ENCODE measurements around the gene SH3PXD2A.

Gene SH3PXD2A

DNA sequence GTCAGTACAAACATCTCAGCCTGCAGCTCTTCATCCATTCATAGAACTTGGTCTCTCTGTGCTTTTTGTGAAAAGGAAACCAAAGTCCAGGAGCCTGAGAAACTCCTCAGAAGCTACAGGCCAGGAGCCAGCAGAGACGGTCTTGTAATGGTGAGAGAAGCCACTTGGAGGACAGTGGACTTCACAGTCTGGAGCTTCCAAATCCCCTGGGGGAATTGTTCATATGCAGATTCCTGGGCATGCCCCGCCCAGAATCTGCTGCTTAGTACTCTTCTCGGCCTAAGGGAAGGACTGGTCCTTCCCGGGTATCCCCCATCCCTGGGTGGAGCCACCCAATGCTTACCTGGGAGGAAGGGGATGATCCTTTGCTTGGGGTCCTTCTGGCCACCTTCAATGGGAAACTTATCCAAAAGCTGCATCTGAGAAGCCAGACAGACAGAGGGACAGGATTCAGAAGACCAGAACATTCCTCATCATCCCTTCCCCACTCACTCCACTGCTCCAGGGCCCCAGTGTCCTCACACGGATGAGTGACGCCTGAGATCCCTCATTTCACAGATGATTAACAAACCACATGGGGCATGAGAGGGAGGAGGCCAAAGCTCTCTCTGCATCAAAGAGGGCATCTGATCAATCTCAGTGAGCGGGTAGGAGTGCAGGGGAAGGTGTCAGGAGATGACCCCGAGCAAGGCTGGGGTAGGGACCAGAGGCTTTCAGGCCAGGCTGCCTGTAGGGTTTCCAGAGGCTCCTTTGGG, 88.4 kb downstream of the SH3PXD2A start:
- H3K79me2 ChIP-seq (ENCODE audit: control insufficient read depth, insufficient read depth, low read length), result no peaks in the 10 kb centered on the region
- H2BK5ac ChIP-seq (ENCODE audit: low read length), result no peak overlapping the region
- H2BK120ac ChIP-seq (ENCODE audit: low read depth, low read length), result no peak overlapping the region
- DNase-seq, result peak; percentile 71
- no peak overlapping the region for H2BK15ac ChIP-seq (replicated peaks; ENCODE audit: low read depth)
- no peak overlapping the region for H2AK5ac ChIP-seq (ENCODE audit: low read length)
- no peak overlapping the region for H3K4ac ChIP-seq (ENCODE audit: low read depth, low read length)
- H3K36me3 ChIP-seq (ENCODE audit: control insufficient read depth, insufficient read depth, low read length), result no peaks in the 10 kb centered on the region
- H3K27me3 ChIP-seq (ENCODE audit: insufficient read depth, low read length, poor library complexity), result no peaks in the 10 kb centered on the region
- no peak overlapping the region for H3K27ac ChIP-seq (ENCODE audit: low read depth, low read length)
- peak overlapping the region; percentile 38 for H3K56ac ChIP-seq (ENCODE audit: low read length)
- H4K8ac ChIP-seq (ENCODE audit: low read depth, low read length), result no peak overlapping the region
- peaks cover 2% of the 10 kb centered on the region for H3K79me1 ChIP-seq (ENCODE audit: low read length)
- no CpG with 5 or more reads among the region's 8 CpGs for WGBS (ENCODE audit: extremely low coverage, insufficient coverage, low lambda C conversion rate)
- H3K23ac ChIP-seq (ENCODE audit: low read length), result no peak overlapping the region
- H3K4me2 ChIP-seq (ENCODE audit: low read length), result no peak overlapping the region
- H3K4me3 ChIP-seq (ENCODE audit: low read length), result no peak overlapping the region
- no peak overlapping the region for H3K9ac ChIP-seq (ENCODE audit: low read length)
- H4K5ac ChIP-seq (ENCODE audit: low read length), result no peak overlapping the region
- H3K18ac ChIP-seq (ENCODE audit: low read length), result no peak overlapping the region
- peaks cover 18% of the 10 kb centered on the region for H3K4me1 ChIP-seq (ENCODE audit: control insufficient read depth, low read depth, low read length)

DNA sequence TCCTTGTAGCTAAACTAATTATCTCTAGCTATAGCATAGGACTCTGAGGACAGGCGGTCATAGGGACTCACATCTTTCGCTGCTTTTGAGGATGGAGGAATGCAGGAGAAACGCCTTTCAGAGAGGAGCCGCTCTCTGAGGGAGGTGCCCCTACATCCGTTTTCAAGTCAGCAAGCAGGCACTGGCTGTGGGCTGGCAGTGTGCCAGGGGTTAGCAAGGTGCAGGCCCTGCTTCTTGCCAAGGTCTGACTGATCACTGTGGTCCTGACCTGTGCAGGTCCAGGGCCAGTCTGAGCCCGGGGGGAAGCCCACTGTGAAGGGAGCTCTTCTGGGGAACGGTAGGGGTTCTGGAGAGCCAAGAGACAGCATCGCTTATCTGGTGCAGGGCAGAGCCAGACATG, 89.4 kb downstream of the SH3PXD2A start:
- no peak for DNase-seq
- no peak overlapping the region for H3K56ac ChIP-seq (ENCODE audit: low read length)
- no peak overlapping the region for H3K18ac ChIP-seq (ENCODE audit: low read length)
- no CpG with 5 or more reads among the region's 8 CpGs for WGBS (ENCODE audit: extremely low coverage, insufficient coverage, low lambda C conversion rate)
- H3K4ac ChIP-seq (ENCODE audit: low read depth, low read length), result no peak overlapping the region
- no peak overlapping the region for H2BK120ac ChIP-seq (ENCODE audit: low read depth, low read length)
- H3K79me2 ChIP-seq (ENCODE audit: control insufficient read depth, insufficient read depth, low read length), result no peaks in the 10 kb centered on the region
- H2BK15ac ChIP-seq (replicated peaks; ENCODE audit: low read depth), result no peak overlapping the region
- no peak overlapping the region for H3K4me2 ChIP-seq (ENCODE audit: low read length)
- H3K9ac ChIP-seq (ENCODE audit: low read length), result no peak overlapping the region
- H4K5ac ChIP-seq (ENCODE audit: low read length), result no peak overlapping the region
- H2BK5ac ChIP-seq (ENCODE audit: low read length), result no peak overlapping the region
- no peak overlapping the region for H3K27ac ChIP-seq (ENCODE audit: low read depth, low read length)
- H3K4me3 ChIP-seq (ENCODE audit: low read length), result no peak overlapping the region
- H3K4me1 ChIP-seq (ENCODE audit: control insufficient read depth, low read depth, low read length), result peaks cover 15% of the 10 kb centered on the region
- no peak overlapping the region for H3K23ac ChIP-seq (ENCODE audit: low read length)
- H3K79me1 ChIP-seq (ENCODE audit: low read length), result no peaks in the 10 kb centered on the region
- H2AK5ac ChIP-seq (ENCODE audit: low read length), result no peak overlapping the region
- H3K36me3 ChIP-seq (ENCODE audit: control insufficient read depth, insufficient read depth, low read length), result no peaks in the 10 kb centered on the region
- H4K8ac ChIP-seq (ENCODE audit: low read depth, low read length), result no peak overlapping the region
- no peaks in the 10 kb centered on the region for H3K27me3 ChIP-seq (ENCODE audit: insufficient read depth, low read length, poor library complexity)

- Histone ChIP-seq H2AK5ac (ENCODE audit: low read length) (no peak overlapping the region), H3K18ac (ENCODE audit: low read length) (no peak overlapping the region), H3K4ac (ENCODE audit: low read depth, low read length) (no peak overlapping the region), H2BK15ac (replicated peaks; ENCODE audit: low read depth) (no peak overlapping the region), H4K5ac (ENCODE audit: low read length) (no peak overlapping the region), H3K27ac (ENCODE audit: low read depth, low read length) (no peak overlapping the region), H3K79me1 (ENCODE audit: low read length) (no peaks in the 10 kb centered on the region), H2BK120ac (ENCODE audit: low read depth, low read length) (no peak overlapping the region), H3K56ac (ENCODE audit: low read length) (no peak overlapping the region), H3K9ac (ENCODE audit: low read length) (no peak overlapping the region), H3K23ac (ENCODE audit: low read length) (no peak overlapping the region), H3K4me3 (ENCODE audit: low read length) (no peak overlapping the region), H3K36me3 (ENCODE audit: control insufficient read depth, insufficient read depth, low read length) (no peaks in the 10 kb centered on the region), H3K27me3 (ENCODE audit: insufficient read depth, low read length, poor library complexity) (no peaks in the 10 kb centered on the region), H2BK5ac (ENCODE audit: low read length) (no peak overlapping the region), H3K4me2 (ENCODE audit: low read length) (no peak overlapping the region), H3K79me2 (ENCODE audit: control insufficient read depth, insufficient read depth, low read length) (no peaks in the 10 kb centered on the region), H4K8ac (ENCODE audit: low read depth, low read length) (no peak overlapping the region), H3K4me1 (ENCODE audit: control insufficient read depth, low read depth, low read length) (peaks cover 15% of the 10 kb centered on the region)
- no peak for DNase-seq
- no CpG with 5 or more reads among the region's 6 CpGs for WGBS (ENCODE audit: extremely low coverage, insufficient coverage, low lambda C conversion rate)
Measured at GRCh38 chr10:103765168-103765567, 90.2 kb downstream of the SH3PXD2A start.

DNA sequence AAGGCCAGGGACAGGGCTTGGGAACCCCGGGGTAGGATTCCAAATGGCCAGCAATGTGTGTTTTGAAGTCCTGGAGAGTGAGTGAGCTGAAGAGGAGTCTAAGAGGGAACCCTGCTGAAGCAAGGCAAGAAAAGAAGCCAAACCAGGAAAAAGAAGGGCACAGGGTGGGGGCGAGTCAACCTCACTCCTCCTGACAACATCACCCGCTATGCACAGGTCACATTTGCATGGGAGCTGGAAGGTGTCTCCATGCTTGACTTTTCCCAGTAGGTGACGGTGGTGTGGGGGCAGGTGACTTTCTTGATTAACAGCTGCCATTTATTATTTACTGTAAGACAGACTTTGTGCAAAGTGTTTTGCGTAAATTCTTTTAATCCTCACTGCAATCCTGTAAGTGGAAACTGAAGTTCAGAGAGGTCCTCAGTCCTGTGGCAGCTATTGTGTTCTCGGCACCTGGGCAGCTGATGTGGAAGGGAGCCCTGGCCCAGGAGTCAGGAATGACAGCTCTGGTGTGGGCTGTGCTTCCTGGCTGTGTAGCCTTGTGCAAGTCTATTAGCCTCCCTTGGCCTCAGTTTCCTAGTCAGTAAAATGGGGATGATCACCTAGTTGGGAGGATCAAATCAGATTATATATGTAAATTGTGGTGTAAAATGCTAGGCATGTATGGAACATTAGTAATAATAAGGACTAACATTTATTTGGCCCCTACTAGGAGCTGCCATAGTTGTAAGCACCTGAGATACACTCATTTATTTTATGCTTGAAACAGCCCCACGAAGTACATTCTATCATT, 90.9 kb downstream of the SH3PXD2A start:
- Histone ChIP-seq H2BK15ac (replicated peaks; ENCODE audit: low read depth) (no peak overlapping the region), H4K5ac (ENCODE audit: low read length) (no peak overlapping the region), H2AK5ac (ENCODE audit: low read length) (no peak overlapping the region), H3K23ac (ENCODE audit: low read length) (no peak overlapping the region), H4K8ac (ENCODE audit: low read depth, low read length) (no peak overlapping the region), H3K27ac (ENCODE audit: low read depth, low read length) (no peak overlapping the region), H3K4me3 (ENCODE audit: low read length) (no peak overlapping the region), H3K79me2 (ENCODE audit: control insufficient read depth, insufficient read depth, low read length) (no peaks in the 10 kb centered on the region), H3K9ac (ENCODE audit: low read length) (no peak overlapping the region), H3K56ac (ENCODE audit: low read length) (no peak overlapping the region), H2BK5ac (ENCODE audit: low read length) (no peak overlapping the region), H3K4me2 (ENCODE audit: low read length) (no peak overlapping the region), H3K36me3 (ENCODE audit: control insufficient read depth, insufficient read depth, low read length) (no peaks in the 10 kb centered on the region), H3K18ac (ENCODE audit: low read length) (no peak overlapping the region), H3K4ac (ENCODE audit: low read depth, low read length) (no peak overlapping the region), H3K4me1 (ENCODE audit: control insufficient read depth, low read depth, low read length) (peaks cover 15% of the 10 kb centered on the region), H3K79me1 (ENCODE audit: low read length) (no peaks in the 10 kb centered on the region), H2BK120ac (ENCODE audit: low read depth, low read length) (no peak overlapping the region), H3K27me3 (ENCODE audit: insufficient read depth, low read length, poor library complexity) (no peaks in the 10 kb centered on the region)
- no CpG with 5 or more reads among the region's 7 CpGs for WGBS (ENCODE audit: extremely low coverage, insufficient coverage, low lambda C conversion rate)
- no peak for DNase-seq

DNA sequence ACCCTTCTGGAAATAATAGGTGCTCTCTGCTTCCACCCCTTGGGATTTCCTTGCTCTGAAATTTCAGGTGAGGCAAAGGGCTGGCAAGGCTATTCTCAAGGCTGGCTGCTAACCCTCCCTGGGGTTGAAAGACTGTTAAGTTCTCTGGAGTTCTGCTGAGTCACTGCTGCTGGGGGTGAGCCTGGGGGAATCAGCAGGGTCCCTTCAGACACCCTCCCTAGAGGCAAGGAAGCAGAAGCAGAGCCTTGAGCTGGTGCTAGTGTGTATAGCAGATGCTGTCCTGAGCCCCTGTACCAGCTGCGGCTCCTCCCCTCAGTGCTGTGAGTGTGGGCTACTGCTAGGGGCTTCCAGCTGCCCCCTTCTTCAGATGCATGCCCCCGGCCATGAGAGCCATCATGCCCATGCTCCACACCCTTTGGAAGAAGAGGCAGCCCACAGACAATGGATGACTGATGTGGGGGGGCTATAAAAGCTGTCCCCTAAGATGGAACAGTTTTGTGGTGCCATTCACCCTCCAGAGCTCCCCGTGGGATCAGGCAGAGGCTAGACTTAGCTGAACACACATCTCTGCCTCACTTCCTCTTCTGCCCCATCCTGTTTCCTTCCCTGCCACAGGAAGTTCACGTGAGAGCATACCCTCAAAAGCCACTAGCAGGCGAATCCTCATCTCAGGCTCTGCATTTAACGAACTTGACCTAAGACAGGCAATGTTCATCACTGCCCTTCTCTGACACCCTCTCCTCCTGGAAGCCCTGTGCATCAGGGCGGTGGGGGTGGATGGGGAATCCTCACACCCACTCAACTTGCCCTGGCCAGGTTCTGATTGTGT, 91.8 kb downstream of the SH3PXD2A start:
- H3K56ac ChIP-seq (ENCODE audit: low read length), result peak overlapping the region; percentile 0

More for the DNA sequence above, 91.8 kb downstream of the SH3PXD2A start:
- Histone ChIP-seq H3K4me2 (ENCODE audit: low read length) (no peak overlapping the region), H3K27ac (ENCODE audit: low read depth, low read length) (no peak overlapping the region), H2BK5ac (ENCODE audit: low read length) (no peak overlapping the region), H3K23ac (ENCODE audit: low read length) (no peak overlapping the region), H3K79me1 (ENCODE audit: low read length) (no peaks in the 10 kb centered on the region), H3K18ac (ENCODE audit: low read length) (no peak overlapping the region), H3K9ac (ENCODE audit: low read length) (no peak overlapping the region), H2BK15ac (replicated peaks; ENCODE audit: low read depth) (no peak overlapping the region), H3K4me1 (ENCODE audit: control insufficient read depth, low read depth, low read length) (peaks cover 14% of the 10 kb centered on the region), H2BK120ac (ENCODE audit: low read depth, low read length) (no peak overlapping the region), H2AK5ac (ENCODE audit: low read length) (no peak overlapping the region), H4K5ac (ENCODE audit: low read length) (no peak overlapping the region), H3K79me2 (ENCODE audit: control insufficient read depth, insufficient read depth, low read length) (no peaks in the 10 kb centered on the region), H4K8ac (ENCODE audit: low read depth, low read length) (no peak overlapping the region), H3K4me3 (ENCODE audit: low read length) (no peak overlapping the region), H3K36me3 (ENCODE audit: control insufficient read depth, insufficient read depth, low read length) (no peaks in the 10 kb centered on the region), H3K4ac (ENCODE audit: low read depth, low read length) (no peak overlapping the region), H3K27me3 (ENCODE audit: insufficient read depth, low read length, poor library complexity) (no peaks in the 10 kb centered on the region)
- no CpG with 5 or more reads among the region's 7 CpGs for WGBS (ENCODE audit: extremely low coverage, insufficient coverage, low lambda C conversion rate)
- peak; percentile 70 for DNase-seq
